ENCODE data around the gene TPK1.
A peak's percentile ranks its signal among the peaks of the same experiment; 100 is the strongest.

The TPK1 gene

DNA sequence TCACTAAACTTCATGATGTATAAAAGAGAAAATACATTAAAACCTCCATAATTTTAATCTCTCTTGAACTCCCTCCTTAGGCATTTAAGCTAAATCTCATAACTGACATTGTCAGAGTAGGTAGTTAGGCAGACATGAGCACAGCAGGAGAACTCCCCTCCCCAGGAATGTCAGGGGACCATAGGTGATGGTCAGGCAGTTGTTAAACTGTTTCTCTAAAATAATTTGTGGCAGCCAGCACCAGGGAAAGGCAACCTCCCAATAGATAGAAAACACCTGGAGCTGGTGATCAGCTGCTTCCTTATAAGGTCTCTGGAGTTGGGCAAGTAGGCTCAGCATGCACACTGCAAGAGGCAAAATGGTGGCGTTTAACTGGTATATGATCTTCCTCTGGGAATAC lies 73.0 kb downstream of the TPK1 start:
- TF ChIP-seq, protein P1, sequence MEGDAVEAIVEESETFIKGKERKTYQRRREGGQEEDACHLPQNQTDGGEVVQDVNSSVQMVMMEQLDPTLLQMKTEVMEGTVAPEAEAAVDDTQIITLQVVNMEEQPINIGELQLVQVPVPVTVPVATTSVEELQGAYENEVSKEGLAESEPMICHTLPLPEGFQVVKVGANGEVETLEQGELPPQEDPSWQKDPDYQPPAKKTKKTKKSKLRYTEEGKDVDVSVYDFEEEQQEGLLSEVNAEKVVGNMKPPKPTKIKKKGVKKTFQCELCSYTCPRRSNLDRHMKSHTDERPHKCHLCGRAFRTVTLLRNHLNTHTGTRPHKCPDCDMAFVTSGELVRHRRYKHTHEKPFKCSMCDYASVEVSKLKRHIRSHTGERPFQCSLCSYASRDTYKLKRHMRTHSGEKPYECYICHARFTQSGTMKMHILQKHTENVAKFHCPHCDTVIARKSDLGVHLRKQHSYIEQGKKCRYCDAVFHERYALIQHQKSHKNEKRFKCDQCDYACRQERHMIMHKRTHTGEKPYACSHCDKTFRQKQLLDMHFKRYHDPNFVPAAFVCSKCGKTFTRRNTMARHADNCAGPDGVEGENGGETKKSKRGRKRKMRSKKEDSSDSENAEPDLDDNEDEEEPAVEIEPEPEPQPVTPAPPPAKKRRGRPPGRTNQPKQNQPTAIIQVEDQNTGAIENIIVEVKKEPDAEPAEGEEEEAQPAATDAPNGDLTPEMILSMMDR (IDR thresholded peaks at IDR 0.05; ENCODE audit: low read depth, low read length) = no peak
- H3K27me3 ChIP-seq (ENCODE audit: insufficient read depth, low read depth, severe bottlenecking) = no peaks in the 10 kb centered on the region
- no peaks in the 10 kb centered on the region for H3K9me3 ChIP-seq (ENCODE audit: severe bottlenecking)
- no peak for DNase-seq
- no peaks in the 10 kb centered on the region for H3K36me3 ChIP-seq
- H3K27ac ChIP-seq = no peak overlapping the region
- no peak overlapping the region for H3K4me3 ChIP-seq (ENCODE audit: low read depth, low read length)

DNA sequence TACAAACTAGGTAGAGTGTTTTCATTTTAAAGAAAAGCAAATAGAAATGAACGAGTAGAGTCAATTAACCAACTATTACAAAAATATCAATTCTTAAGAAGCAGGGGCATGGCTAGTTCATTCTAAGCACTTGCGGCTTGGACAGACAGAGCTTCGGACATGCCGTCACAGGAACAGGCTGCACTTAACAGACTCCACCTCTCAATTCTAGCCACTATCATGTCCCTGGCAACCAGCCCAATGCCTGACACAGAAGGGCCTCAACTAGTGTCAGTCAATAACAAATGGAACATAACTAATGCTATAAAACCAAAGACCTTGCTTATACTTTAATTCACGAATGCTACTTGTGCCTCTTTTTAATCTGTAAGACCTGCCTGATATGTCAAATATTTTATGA lies 74.4 kb downstream of the TPK1 start:
- H3K4me3 ChIP-seq (ENCODE audit: low read depth, low read length) = no peak overlapping the region
- DNase-seq = no peak
- H3K27ac ChIP-seq = no peak overlapping the region
- no peaks in the 10 kb centered on the region for H3K36me3 ChIP-seq
- H3K27me3 ChIP-seq (ENCODE audit: insufficient read depth, low read depth, severe bottlenecking) = no peaks in the 10 kb centered on the region
- H3K9me3 ChIP-seq (ENCODE audit: severe bottlenecking) = peaks cover 3% of the 10 kb centered on the region
- TF ChIP-seq, protein P1 (IDR thresholded peaks at IDR 0.05; ENCODE audit: low read depth, low read length) = no peak

- Histone ChIP-seq H3K36me3 (no peaks in the 10 kb centered on the region), H3K27ac (no peak overlapping the region), H3K27me3 (ENCODE audit: insufficient read depth, low read depth, severe bottlenecking) (no peaks in the 10 kb centered on the region), H3K9me3 (ENCODE audit: severe bottlenecking) (peaks cover 3% of the 10 kb centered on the region), H3K4me3 (ENCODE audit: low read depth, low read length) (no peak overlapping the region)
- TF ChIP-seq, protein P1 (IDR thresholded peaks at IDR 0.05; ENCODE audit: low read depth, low read length) = no peak
- no peak for DNase-seq
These were observed 76.2 kb downstream of the TPK1 start for GRCh38 chr7:144759653-144760052.

GRCh38 chr7:144747936-144748335 lies 87.9 kb downstream of the TPK1 start:
- Histone ChIP-seq H3K4me3 (ENCODE audit: low read depth, low read length) (no peak overlapping the region), H3K27me3 (ENCODE audit: insufficient read depth, low read depth, severe bottlenecking) (no peaks in the 10 kb centered on the region), H3K36me3 (no peaks in the 10 kb centered on the region), H3K9me3 (ENCODE audit: severe bottlenecking) (no peaks in the 10 kb centered on the region), H3K27ac (no peak overlapping the region)
- DNase-seq = no peak
- TF ChIP-seq, protein P1 (IDR thresholded peaks at IDR 0.05; ENCODE audit: low read depth, low read length) = no peak

DNA sequence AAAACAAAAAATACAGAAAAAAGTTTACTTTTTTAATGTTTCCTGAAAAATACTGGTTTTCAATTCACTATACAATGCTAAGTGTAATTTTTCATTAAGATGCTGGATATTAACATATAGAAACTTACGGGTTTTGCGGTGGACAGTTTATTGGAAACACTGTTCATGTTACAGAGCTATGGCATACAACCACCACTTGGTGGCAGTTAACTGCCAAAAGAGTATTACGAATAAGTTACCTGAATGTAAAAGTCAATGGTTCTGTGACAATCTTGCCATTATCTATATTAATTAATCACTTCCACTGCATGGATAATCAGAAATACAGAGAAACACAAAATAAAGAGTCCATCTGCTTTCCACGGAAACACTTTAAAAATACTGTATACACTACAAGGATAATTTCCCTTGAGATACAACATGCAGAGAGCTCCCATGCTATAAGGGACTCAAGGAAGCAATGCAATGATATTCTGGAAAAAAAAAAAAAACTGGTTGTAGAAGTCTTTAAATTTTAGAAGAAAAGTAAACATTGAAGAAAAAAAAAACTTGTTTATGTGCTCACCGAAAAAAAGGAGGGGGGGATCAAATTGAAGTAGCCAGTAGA lies 97.0 kb downstream of the TPK1 start:
- no peak overlapping the region for H3K27ac ChIP-seq
- H3K9me3 ChIP-seq (ENCODE audit: severe bottlenecking) = no peaks in the 10 kb centered on the region
- TF ChIP-seq, protein P1 (IDR thresholded peaks at IDR 0.05; ENCODE audit: low read depth, low read length) = peak; percentile 51
- DNase-seq = peak; percentile 26
- no peaks in the 10 kb centered on the region for H3K36me3 ChIP-seq
- no peak overlapping the region for H3K4me3 ChIP-seq (ENCODE audit: low read depth, low read length)
- H3K27me3 ChIP-seq (ENCODE audit: insufficient read depth, low read depth, severe bottlenecking) = no peaks in the 10 kb centered on the region

GRCh38 chr7:144738146-144738545 lies 97.7 kb downstream of the TPK1 start:
- no peak for DNase-seq
- no peaks in the 10 kb centered on the region for H3K36me3 ChIP-seq
- H3K27me3 ChIP-seq (ENCODE audit: insufficient read depth, low read depth, severe bottlenecking) = no peaks in the 10 kb centered on the region
- no peak overlapping the region for H3K27ac ChIP-seq
- no peak overlapping the region for H3K4me3 ChIP-seq (ENCODE audit: low read depth, low read length)
- H3K9me3 ChIP-seq (ENCODE audit: severe bottlenecking) = no peaks in the 10 kb centered on the region
- TF ChIP-seq, protein P1 (IDR thresholded peaks at IDR 0.05; ENCODE audit: low read depth, low read length) = no peak

Measured in WERI-Rb-1 (cell line).